B cell (primary cell): ENCODE data around the gene HOXB9. TPM values are rescaled to one million over a fixed set of nuclear protein-coding genes. Genes with fewer than 3 reads are reported as not detected.

Experiments used
- ATAC-seq: fragments of 200-7000 bp; cut with Tn5 transposase; one replicate; pipeline ENCODE4 v1.10.0; 2021; ENCODE audit warnings: low read depth, mild to moderate bottlenecking, moderate number of reproducible peaks, moderate library complexity
- CTCF ChIA-PET: fragments of 350-600 bp; sonication (Branson Sonifier 250); formaldehyde crosslinking; loops from one replicate; lab custom pipeline; 2021; ENCODE audit warnings: antibody characterized with exemption, inconsistent platforms; lab: Charles Lee
- POLR2A ChIA-PET: fragments of 350-600 bp; sonication (Branson Sonifier 250); formaldehyde crosslinking; loops from one replicate; lab custom pipeline; 2021; ENCODE audit warnings: antibody characterized with exemption; lab: Charles Lee
- DNase-seq: peaks from one replicate; pipeline ENCODE4 v3.0.0; 2013
- H2AFZ ChIP-seq: 2 replicates; pipeline ENCODE4 v1.6.1; 2012; ENCODE audit warnings: mild to moderate bottlenecking, low read depth, low read length; ENCODE audit not compliant: insufficient read depth, poor library complexity, severe bottlenecking
- H3K27ac ChIP-seq, 2 donors: 1 replicate in 1 of 2; 2 replicates in 1 of 2; pipeline ENCODE4 v1.5.1; 2012 to 2013; ENCODE audit warnings: low read length in 2 of 2, mild to moderate bottlenecking in 2 of 2, moderate library complexity in 1 of 2
- H3K27me3 ChIP-seq, 4 experiments: fragments of 200-600 bp in 1 of 4; sonication (generic) in 1 of 4; replicated peaks in 1 of 4; 1 replicate in 2 of 4; 2 replicates in 2 of 4; pipeline versions ENCODE4 v1.6.1 to v1.7.0; 2013 to 2016; ENCODE audit warnings: low read length in 3 of 4, mild to moderate bottlenecking in 2 of 4, mixed read lengths in 1 of 4, moderate library complexity in 1 of 4; ENCODE audit not compliant: insufficient read depth in 4 of 4, control insufficient read depth in 3 of 4; ENCODE audit errors: control extremely low read depth in 1 of 4
- H3K36me3 ChIP-seq, 2 experiments: replicated peaks in 1 of 2; 1 replicate in 1 of 2; 2 replicates in 1 of 2; pipeline versions ENCODE4 v1.6.1 to v1.7.1; 2013; ENCODE audit warnings: low read length in 1 of 2; ENCODE audit not compliant: insufficient read depth in 2 of 2, control insufficient read depth in 1 of 2; ENCODE audit errors: control extremely low read depth in 1 of 2, extremely low read depth in 1 of 2
- H3K4me1 ChIP-seq, 2 donors: fragments of 200-600 bp in 1 of 2; sonication (generic) in 1 of 2; 1 replicate in 1 of 2; 2 replicates in 1 of 2; pipeline versions ENCODE4 v1.5.1 to v1.6.1; 2013 to 2017; ENCODE audit warnings: low read length in 2 of 2; ENCODE audit not compliant: control insufficient read depth in 2 of 2, insufficient read depth in 2 of 2
- H3K4me2 ChIP-seq: replicated peaks from 2 replicates; pipeline ENCODE3; 2012; ENCODE audit warnings: mild to moderate bottlenecking, low read depth, low read length; ENCODE audit not compliant: poor library complexity, severe bottlenecking
- H3K4me3 ChIP-seq, 5 experiments: fragments of 200-600 bp in 1 of 5; sonication (generic) in 1 of 5; 1 replicate in 3 of 5; 2 replicates in 2 of 5; pipeline versions ENCODE4 v1.5.1 to v1.7.0; 2011 to 2016; ENCODE audit warnings: low read length in 4 of 5, mild to moderate bottlenecking in 4 of 5, low read depth in 2 of 5, control low read depth in 1 of 5, moderate library complexity in 1 of 5; ENCODE audit not compliant: insufficient read depth in 1 of 5; ENCODE audit errors: control extremely low read depth in 1 of 5, extremely low read depth in 1 of 5
- H3K79me2 ChIP-seq: fragments of 200-600 bp; sonication (generic); one replicate; pipeline ENCODE4 v1.6.0; 2016; ENCODE audit warnings: low read length; ENCODE audit not compliant: control insufficient read depth, insufficient read depth
- H3K9ac ChIP-seq: fragments of 200-600 bp; sonication (generic); 2 replicates; pipeline ENCODE4 v1.6.1; 2017; ENCODE audit warnings: mild to moderate bottlenecking, low read length, moderate library complexity
- H3K9me3 ChIP-seq, 3 donors: one replicate each; pipeline versions ENCODE4 v1.6.1 to v1.7.1; 2013; ENCODE audit warnings: low read length in 2 of 3; ENCODE audit not compliant: control insufficient read depth in 2 of 3, insufficient read depth in 1 of 3; ENCODE audit errors: control extremely low read depth in 1 of 3
- H4K20me1 ChIP-seq: 2 replicates; pipeline ENCODE4 v1.6.0; 2012; ENCODE audit warnings: mild to moderate bottlenecking, low read length; ENCODE audit not compliant: insufficient read depth, control insufficient read depth, poor library complexity, severe bottlenecking
- H3K27ac Mint-ChIP-seq: one replicate; pipeline ENCODE4 v1.8.0; 2021; ENCODE audit warnings: mixed read lengths
- H3K27me3 Mint-ChIP-seq: one replicate; pipeline ENCODE4 v1.8.0; 2021; ENCODE audit warnings: mixed read lengths
- H3K4me1 Mint-ChIP-seq: one replicate; pipeline ENCODE4 v1.8.0; 2021; ENCODE audit warnings: mixed read lengths
- H3K4me3 Mint-ChIP-seq: one replicate; pipeline ENCODE4 v1.8.0; 2021; ENCODE audit warnings: mixed read lengths
- H3K9me3 Mint-ChIP-seq: one replicate; pipeline ENCODE4 v1.8.0; 2022; ENCODE audit warnings: mixed read lengths; ENCODE audit not compliant: insufficient read depth
- EZH2 ChIP-seq: IDR thresholded peaks from 2 replicates; pipeline ENCODE4 v1.6.1; 2012; ENCODE audit warnings: borderline replicate concordance, low read depth, mild to moderate bottlenecking, moderate library complexity, low read length; ENCODE audit not compliant: insufficient read depth, poor library complexity, severe bottlenecking
- WGBS: methylation state at CpG from one replicate; pipeline ENCODE4 v1.1.5; 2013; ENCODE audit warnings: missing lambda C conversion rate; ENCODE audit not compliant: insufficient coverage; 5-methylcytosine and 5-hydroxymethylcytosine counted together
- intact Hi-C: fragments of 100-400 bp; cut with micrococcal nuclease; formaldehyde crosslinking; loops from one replicate; pipeline ENCODE4 v1.10.0; 2022
- polyA plus RNA-seq: library from polyadenylated mRNA; depleted of rRNA; stranded (reverse); fragments of >200 nt; gene quantifications from 2 replicates; pipeline ENCODE4 v1.2.3, GENCODE V29; 2012
- total RNA-seq, 2 donors: library from RNA; stranded (reverse); fragments of 120-200 nt in 1 of 2; gene quantifications; 1 replicate in 1 of 2; 2 replicates in 1 of 2; pipeline versions ENCODE4 v1.2.3 to v1.2.4, GENCODE V29; 2013 to 2022
- TF ChIP-seq, protein P1 (sequence below): fragments of 200-600 bp; IDR thresholded peaks from one replicate; pipeline ENCODE4 v1.8.0; 2022; ENCODE audit warnings: antibody characterized with exemption, mild to moderate bottlenecking

The HOXB9 gene
- total and polyA plus RNA-seq, 2 donors (not counting 1 experiment from before 2014, with no cell fraction given): 0.07 TPM; not detected in 1

DNA sequence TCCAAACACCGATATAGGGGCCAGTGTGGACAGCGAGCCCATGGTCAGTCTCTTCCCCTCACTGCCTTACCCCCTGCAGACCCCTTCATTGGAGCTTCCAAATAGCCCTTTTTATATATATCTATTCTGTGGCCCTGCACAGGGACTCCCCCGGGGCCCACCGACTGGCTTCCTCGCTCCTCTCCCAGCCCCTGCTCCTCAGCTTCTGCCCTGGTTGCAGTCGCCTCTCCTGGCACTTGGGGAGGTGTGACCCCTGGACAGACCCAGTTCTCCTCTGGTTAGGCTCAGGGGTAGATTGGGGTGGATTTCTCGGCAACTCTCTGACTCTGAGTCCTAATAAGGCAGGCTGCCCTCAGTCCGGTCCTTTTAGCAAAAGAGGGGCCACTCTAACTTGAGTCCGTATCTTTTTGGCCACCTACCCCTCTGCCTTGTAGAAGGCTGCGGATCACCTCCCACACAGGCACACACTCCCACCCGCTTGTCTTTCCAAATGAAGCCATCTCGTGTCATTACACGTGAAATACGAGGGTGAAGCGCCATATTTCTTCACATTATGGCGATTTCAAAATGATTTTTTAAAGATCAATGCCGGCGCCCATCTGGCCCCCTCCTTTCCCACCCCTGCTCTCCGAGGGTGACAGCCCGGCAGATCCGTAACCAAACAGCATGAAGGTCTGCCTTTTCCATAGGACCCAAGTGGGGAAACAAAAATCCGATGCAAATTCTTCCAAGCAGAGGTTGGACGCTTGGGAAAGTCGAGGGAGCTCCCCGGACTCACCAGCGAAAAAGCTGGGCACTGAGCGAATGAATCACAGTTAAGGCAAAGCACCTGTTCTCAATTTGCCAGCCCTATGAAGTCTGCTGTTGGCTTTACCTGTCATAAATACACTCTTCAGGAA is 1.7 kb upstream of the HOXB9 start:
- Mint-ChIP-seq H3K4me3 (peak overlapping the region; percentile 23), H3K27me3 (peaks cover 78% of the 10 kb centered on the region), H3K27ac (no peak overlapping the region), H3K9me3 (no peaks in the 10 kb centered on the region), H3K4me1 (peaks cover 21% of the 10 kb centered on the region)
- Histone ChIP-seq H3K9me3 (peaks cover 0 to 9% (median 0%) of the 10 kb centered on the region in 3 donors), H3K4me3 (no peak overlapping the region), H3K27me3 (peaks cover 0 to 96% (median 68%) of the 10 kb centered on the region in 4 experiments), H4K20me1 (no peaks in the 10 kb centered on the region), H3K4me2 (no peak overlapping the region), H3K27ac (no peak overlapping the region), H3K36me3 (no peaks in the 10 kb centered on the region), H2AFZ (no peak overlapping the region), H3K4me1 (peaks cover 26 to 30% of the 10 kb centered on the region in 2 donors), H3K79me2 (no peaks in the 10 kb centered on the region), H3K9ac (no peak overlapping the region)
- intact Hi-C loops: no loop called here
- 88% methylated on average over 20 of the region's 27 CpGs for WGBS
- ChIA-PET CTCF (interaction anchor here (1.4 kb wide), 1 partner anchor 9 kb away, joined by 6 read pairs; no protein-coding TSS in a partner anchor), POLR2A (no interaction called here)
- DNase-seq: no peak
- no peak for ATAC-seq
- no peak for TF ChIP-seq EZH2
- TF ChIP-seq, protein P1, sequence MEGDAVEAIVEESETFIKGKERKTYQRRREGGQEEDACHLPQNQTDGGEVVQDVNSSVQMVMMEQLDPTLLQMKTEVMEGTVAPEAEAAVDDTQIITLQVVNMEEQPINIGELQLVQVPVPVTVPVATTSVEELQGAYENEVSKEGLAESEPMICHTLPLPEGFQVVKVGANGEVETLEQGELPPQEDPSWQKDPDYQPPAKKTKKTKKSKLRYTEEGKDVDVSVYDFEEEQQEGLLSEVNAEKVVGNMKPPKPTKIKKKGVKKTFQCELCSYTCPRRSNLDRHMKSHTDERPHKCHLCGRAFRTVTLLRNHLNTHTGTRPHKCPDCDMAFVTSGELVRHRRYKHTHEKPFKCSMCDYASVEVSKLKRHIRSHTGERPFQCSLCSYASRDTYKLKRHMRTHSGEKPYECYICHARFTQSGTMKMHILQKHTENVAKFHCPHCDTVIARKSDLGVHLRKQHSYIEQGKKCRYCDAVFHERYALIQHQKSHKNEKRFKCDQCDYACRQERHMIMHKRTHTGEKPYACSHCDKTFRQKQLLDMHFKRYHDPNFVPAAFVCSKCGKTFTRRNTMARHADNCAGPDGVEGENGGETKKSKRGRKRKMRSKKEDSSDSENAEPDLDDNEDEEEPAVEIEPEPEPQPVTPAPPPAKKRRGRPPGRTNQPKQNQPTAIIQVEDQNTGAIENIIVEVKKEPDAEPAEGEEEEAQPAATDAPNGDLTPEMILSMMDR: no peak

- Histone ChIP-seq H3K27me3 (peaks cover 0 to 96% (median 68%) of the 10 kb centered on the region in 4 experiments), H3K79me2 (no peaks in the 10 kb centered on the region), H3K4me2 (peak overlapping the region; percentile 97), H3K9ac (no peak overlapping the region), H3K4me1 (peaks cover 26 to 30% of the 10 kb centered on the region in 2 donors), H3K9me3 (peaks cover 0 to 9% (median 0%) of the 10 kb centered on the region in 3 donors), H3K27ac (no peak overlapping the region), H4K20me1 (no peaks in the 10 kb centered on the region), H3K36me3 (no peaks in the 10 kb centered on the region), H3K4me3 (no peak overlapping the region), H2AFZ (no peak overlapping the region)
- H3K27me3 Mint-ChIP-seq: peaks cover 78% of the 10 kb centered on the region
- H3K27ac Mint-ChIP-seq: no peak overlapping the region
- POLR2A ChIA-PET: no interaction called here
- intact Hi-C loops: no loop called here
- DNase-seq (no peak), ATAC-seq (no peak)
- H3K4me1 Mint-ChIP-seq: peaks cover 21% of the 10 kb centered on the region
- no CpG with 5 or more reads among the region's 5 CpGs for WGBS
- TF ChIP-seq, protein P1: no peak
- no peak for TF ChIP-seq EZH2
- CTCF ChIA-PET: interaction anchor here (0.7 to 1.4 kb wide), 3 partner anchors 9 to 449 kb away, joined by 3 to 6 read pairs (median 5); no protein-coding TSS in a partner anchor
- H3K4me3 Mint-ChIP-seq: peak overlapping the region; percentile 80
- no peaks in the 10 kb centered on the region for H3K9me3 Mint-ChIP-seq
Observed at GRCh38 chr17:48627118-48627597, 1.0 kb upstream of the HOXB9 start.
